Neural cell (in vitro differentiated cells): ENCODE measurements around the gene SEC24C. TPM values are rescaled to one million over a fixed set of nuclear protein-coding genes. Genes with fewer than 3 reads are reported as not detected.
"Not testable (repeated sequence)": the region's sequence is repeated elsewhere in the genome, so short reads cannot be mapped to it uniquely, and the experiment has no call there.

Experiments used
- H2AFZ ChIP-seq: fragments of 200-600, 300-800 bp; sonication (generic), shearing (Covaris generic); 2 replicates; pipeline ENCODE4 v1.6.0; 2014; ENCODE audit warnings: low read depth, mild to moderate bottlenecking, antibody characterized with exemption, low read length, moderate library complexity
- H3F3A ChIP-seq: fragments of 200-600 bp; shearing (Covaris generic); 2 replicates; pipeline ENCODE4 v1.6.1; 2016; ENCODE audit warnings: mild to moderate bottlenecking, moderate library complexity, mixed read lengths, antibody characterized with exemption, low read length; ENCODE audit not compliant: insufficient read depth, poor library complexity, severe bottlenecking
- H3K27ac ChIP-seq: fragments of 200-600, 300-800 bp; sonication (generic), shearing (Covaris generic); 2 replicates; pipeline ENCODE4 v1.5.1; 2014; ENCODE audit warnings: mild to moderate bottlenecking, low read length, moderate library complexity
- H3K27me3 ChIP-seq: fragments of 300-800, 200-600 bp; sonication (generic), shearing (Covaris generic); 2 replicates; pipeline ENCODE4 v1.6.0; 2014; ENCODE audit warnings: mild to moderate bottlenecking, low read depth, low read length, moderate library complexity; ENCODE audit not compliant: insufficient read depth
- H3K36me3 ChIP-seq: fragments of 300-800, 200-600 bp; sonication (generic), shearing (Covaris generic); 2 replicates; pipeline ENCODE4 v1.5.1; 2014; ENCODE audit warnings: mild to moderate bottlenecking, antibody characterized with exemption, low read length, moderate library complexity; ENCODE audit not compliant: insufficient read depth
- H3K4me2 ChIP-seq: fragments of 300-800, 200-600 bp; sonication (generic), shearing (Covaris generic); 2 replicates; pipeline ENCODE4 v1.6.0; 2014; ENCODE audit warnings: mild to moderate bottlenecking, low read length
- H3K4me3 ChIP-seq: fragments of 300-800, 200-600 bp; sonication (generic), shearing (Covaris generic); 2 replicates; pipeline ENCODE4 v1.5.1; 2014; ENCODE audit warnings: mild to moderate bottlenecking, low read length, moderate library complexity
- H3K79me2 ChIP-seq: fragments of 200-600 bp; shearing (Covaris generic); replicated peaks from 2 replicates; pipeline ENCODE4 v1.6.0; 2014; ENCODE audit warnings: mild to moderate bottlenecking, low read length, moderate library complexity; ENCODE audit not compliant: insufficient read depth
- H3K9ac ChIP-seq: fragments of 300-800, 200-600 bp; sonication (generic), shearing (Covaris generic); 2 replicates; pipeline ENCODE4 v1.6.1; 2016; ENCODE audit warnings: mild to moderate bottlenecking, low read length, mixed read lengths
- H3K9me2 ChIP-seq: fragments of 200-600 bp; shearing (Covaris generic); 2 replicates; pipeline ENCODE4 v1.6.1; 2016; ENCODE audit warnings: mild to moderate bottlenecking, low read length, mixed read lengths; ENCODE audit not compliant: insufficient read depth
- H3K9me3 ChIP-seq: fragments of 200-600, 300-800 bp; sonication (generic), shearing (Covaris generic); 2 replicates; pipeline ENCODE4 v1.6.1; 2016; ENCODE audit warnings: mild to moderate bottlenecking, mixed run types, low read length, moderate library complexity, mixed read lengths
- H4K20me1 ChIP-seq: fragments of 200-600 bp; shearing (Covaris generic); 2 replicates; pipeline ENCODE4 v1.6.1; 2016; ENCODE audit warnings: mild to moderate bottlenecking, mixed run types; ENCODE audit not compliant: insufficient read depth
- EP300 ChIP-seq: fragments of 450-650 bp; conservative IDR thresholded peaks from 2 replicates; pipeline ENCODE4 v1.6.1; 2014; ENCODE audit warnings: antibody characterized with exemption, mild to moderate bottlenecking, moderate library complexity; ENCODE audit not compliant: poor library complexity, severe bottlenecking
- EZH2 ChIP-seq: fragments of 200-600, 300-800 bp; shearing (Covaris generic), sonication (generic); IDR thresholded peaks from 2 replicates; pipeline ENCODE4 v1.6.1; 2014; ENCODE audit warnings: antibody characterized with exemption, low read length, borderline replicate concordance, mild to moderate bottlenecking; ENCODE audit not compliant: insufficient read depth, poor library complexity, severe bottlenecking
- MXI1 ChIP-seq: fragments of 450-650 bp; conservative IDR thresholded peaks from 2 replicates; pipeline ENCODE4 v1.6.1; 2014; ENCODE audit warnings: antibody characterized with exemption, mild to moderate bottlenecking; ENCODE audit not compliant: poor library complexity, severe bottlenecking
- POLR2AphosphoS5 ChIP-seq: IDR thresholded peaks from 2 replicates; pipeline ENCODE4 v1.6.1; 2012
- RAD21 ChIP-seq: fragments of 450-650 bp; conservative IDR thresholded peaks from 2 replicates; pipeline ENCODE4 v1.6.1; 2014; ENCODE audit warnings: antibody characterized with exemption, mild to moderate bottlenecking, moderate library complexity
- SMC3 ChIP-seq: fragments of 450-650 bp; conservative IDR thresholded peaks from 2 replicates; pipeline ENCODE4 v1.6.1; 2014; ENCODE audit warnings: antibody characterized with exemption, mild to moderate bottlenecking, moderate library complexity; ENCODE audit not compliant: poor library complexity
- TAF1 ChIP-seq: IDR thresholded peaks from 2 replicates; pipeline ENCODE4 v1.6.1; 2012; ENCODE audit warnings: low read depth
- polyA plus RNA-seq: library from polyadenylated mRNA; depleted of rRNA; stranded (reverse); fragments of >200 nt; gene quantifications from 2 replicates; pipeline ENCODE4 v1.2.3, GENCODE V29; 2014
- TF ChIP-seq, protein P1 (sequence below): fragments of 450-650 bp; IDR thresholded peaks from 2 replicates; pipeline ENCODE4 v1.5.1; 2014; ENCODE audit warnings: antibody characterized with exemption, mild to moderate bottlenecking, moderate library complexity; ENCODE audit not compliant: poor library complexity, severe bottlenecking
- TF ChIP-seq, protein P2 (sequence below): IDR thresholded peaks from 2 replicates; pipeline ENCODE4 v1.6.1; 2012; ENCODE audit warnings: borderline replicate concordance

SEC24C gene
- polyA plus RNA-seq, 1 donor from 2014 or later = 43.0 TPM

DNA sequence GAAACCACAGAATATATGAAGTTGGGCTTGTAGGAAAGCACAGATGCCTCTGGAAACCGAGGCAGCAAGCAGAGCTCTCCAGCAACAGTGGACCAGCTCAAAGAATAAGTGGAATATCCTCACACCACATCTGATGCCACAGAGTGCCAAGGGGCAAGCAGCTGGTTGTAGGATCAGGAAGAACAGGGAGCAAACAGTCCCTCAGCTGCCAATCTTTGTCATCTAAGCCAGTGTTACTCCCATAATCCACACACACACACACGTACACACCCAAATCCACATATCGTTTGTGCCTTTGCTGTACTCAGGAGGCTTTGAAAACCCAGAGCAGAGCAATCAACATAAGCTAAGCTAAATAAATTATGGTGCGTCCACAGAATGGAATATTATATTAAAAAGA, 20.7 kb upstream of the SEC24C start:
- H3K4me3 ChIP-seq = no peak overlapping the region
- H3K9ac ChIP-seq = no peak overlapping the region
- no peaks in the 10 kb centered on the region for H3K36me3 ChIP-seq
- H3K9me3 ChIP-seq = no peaks in the 10 kb centered on the region
- H3K4me2 ChIP-seq = no peak overlapping the region
- no peaks in the 10 kb centered on the region for H3K79me2 ChIP-seq
- H3K27ac ChIP-seq = no peak overlapping the region
- H3F3A ChIP-seq = no peaks in the 10 kb centered on the region
- no peaks in the 10 kb centered on the region for H3K9me2 ChIP-seq
- TF ChIP-seq POLR2AphosphoS5 = no peak
- no peak for TF ChIP-seq TAF1
- no peak for TF ChIP-seq MXI1
- TF ChIP-seq SMC3 = no peak
- no peak for TF ChIP-seq EZH2
- no peak for TF ChIP-seq EP300
- TF ChIP-seq, protein P1, sequence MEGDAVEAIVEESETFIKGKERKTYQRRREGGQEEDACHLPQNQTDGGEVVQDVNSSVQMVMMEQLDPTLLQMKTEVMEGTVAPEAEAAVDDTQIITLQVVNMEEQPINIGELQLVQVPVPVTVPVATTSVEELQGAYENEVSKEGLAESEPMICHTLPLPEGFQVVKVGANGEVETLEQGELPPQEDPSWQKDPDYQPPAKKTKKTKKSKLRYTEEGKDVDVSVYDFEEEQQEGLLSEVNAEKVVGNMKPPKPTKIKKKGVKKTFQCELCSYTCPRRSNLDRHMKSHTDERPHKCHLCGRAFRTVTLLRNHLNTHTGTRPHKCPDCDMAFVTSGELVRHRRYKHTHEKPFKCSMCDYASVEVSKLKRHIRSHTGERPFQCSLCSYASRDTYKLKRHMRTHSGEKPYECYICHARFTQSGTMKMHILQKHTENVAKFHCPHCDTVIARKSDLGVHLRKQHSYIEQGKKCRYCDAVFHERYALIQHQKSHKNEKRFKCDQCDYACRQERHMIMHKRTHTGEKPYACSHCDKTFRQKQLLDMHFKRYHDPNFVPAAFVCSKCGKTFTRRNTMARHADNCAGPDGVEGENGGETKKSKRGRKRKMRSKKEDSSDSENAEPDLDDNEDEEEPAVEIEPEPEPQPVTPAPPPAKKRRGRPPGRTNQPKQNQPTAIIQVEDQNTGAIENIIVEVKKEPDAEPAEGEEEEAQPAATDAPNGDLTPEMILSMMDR = no peak
- TF ChIP-seq, protein P2, sequence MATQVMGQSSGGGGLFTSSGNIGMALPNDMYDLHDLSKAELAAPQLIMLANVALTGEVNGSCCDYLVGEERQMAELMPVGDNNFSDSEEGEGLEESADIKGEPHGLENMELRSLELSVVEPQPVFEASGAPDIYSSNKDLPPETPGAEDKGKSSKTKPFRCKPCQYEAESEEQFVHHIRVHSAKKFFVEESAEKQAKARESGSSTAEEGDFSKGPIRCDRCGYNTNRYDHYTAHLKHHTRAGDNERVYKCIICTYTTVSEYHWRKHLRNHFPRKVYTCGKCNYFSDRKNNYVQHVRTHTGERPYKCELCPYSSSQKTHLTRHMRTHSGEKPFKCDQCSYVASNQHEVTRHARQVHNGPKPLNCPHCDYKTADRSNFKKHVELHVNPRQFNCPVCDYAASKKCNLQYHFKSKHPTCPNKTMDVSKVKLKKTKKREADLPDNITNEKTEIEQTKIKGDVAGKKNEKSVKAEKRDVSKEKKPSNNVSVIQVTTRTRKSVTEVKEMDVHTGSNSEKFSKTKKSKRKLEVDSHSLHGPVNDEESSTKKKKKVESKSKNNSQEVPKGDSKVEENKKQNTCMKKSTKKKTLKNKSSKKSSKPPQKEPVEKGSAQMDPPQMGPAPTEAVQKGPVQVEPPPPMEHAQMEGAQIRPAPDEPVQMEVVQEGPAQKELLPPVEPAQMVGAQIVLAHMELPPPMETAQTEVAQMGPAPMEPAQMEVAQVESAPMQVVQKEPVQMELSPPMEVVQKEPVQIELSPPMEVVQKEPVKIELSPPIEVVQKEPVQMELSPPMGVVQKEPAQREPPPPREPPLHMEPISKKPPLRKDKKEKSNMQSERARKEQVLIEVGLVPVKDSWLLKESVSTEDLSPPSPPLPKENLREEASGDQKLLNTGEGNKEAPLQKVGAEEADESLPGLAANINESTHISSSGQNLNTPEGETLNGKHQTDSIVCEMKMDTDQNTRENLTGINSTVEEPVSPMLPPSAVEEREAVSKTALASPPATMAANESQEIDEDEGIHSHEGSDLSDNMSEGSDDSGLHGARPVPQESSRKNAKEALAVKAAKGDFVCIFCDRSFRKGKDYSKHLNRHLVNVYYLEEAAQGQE = no peak
- TF ChIP-seq RAD21 = no peak
- no peaks in the 10 kb centered on the region for H3K27me3 ChIP-seq
- H4K20me1 ChIP-seq = no peaks in the 10 kb centered on the region
- H2AFZ ChIP-seq = no peak overlapping the region

DNA sequence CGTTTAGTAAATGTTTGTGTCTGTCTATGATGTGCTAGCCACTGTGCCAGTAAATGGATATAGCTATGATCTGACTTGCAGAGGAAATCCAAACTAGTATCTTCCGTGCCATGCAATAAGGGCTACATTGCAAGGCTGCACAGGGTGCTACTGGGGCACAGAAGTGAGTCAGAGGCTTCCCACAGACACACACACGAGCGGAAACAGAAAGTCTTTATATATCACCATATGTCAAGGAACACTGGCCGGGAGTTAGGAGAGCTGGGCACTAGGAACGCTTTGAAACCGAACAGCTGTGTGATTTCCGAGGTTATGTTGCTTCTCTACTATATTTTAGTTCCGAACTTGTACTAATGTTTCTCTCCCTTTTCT, 14.4 kb upstream of the SEC24C start:
- H3K27me3 ChIP-seq, H3K36me3 ChIP-seq, H3F3A ChIP-seq, H3K9me2 ChIP-seq, H4K20me1 ChIP-seq, H3K9me3 ChIP-seq: not testable (repeated sequence)
- H3K27ac ChIP-seq = peak overlapping the region; percentile 91
- peaks cover 13% of the 10 kb centered on the region for H3K79me2 ChIP-seq
- H3K4me3 ChIP-seq = peak overlapping the region; percentile 75
- H3K4me2 ChIP-seq = peak overlapping the region; percentile 84
- peak overlapping the region; percentile 91 for H2AFZ ChIP-seq
- peak overlapping the region; percentile 91 for H3K9ac ChIP-seq
